ENCODE measurements around the gene CARS1. TPM values are rescaled to one million over a fixed set of nuclear protein-coding genes. Genes with fewer than 3 reads are reported as not detected.

CARS1 gene
- total and polyA plus RNA-seq, 2 of the 8 experiments (the other 6 are each of a cell fraction or from before 2014, with no cell fraction given): 44.1 to 100 TPM

DNA sequence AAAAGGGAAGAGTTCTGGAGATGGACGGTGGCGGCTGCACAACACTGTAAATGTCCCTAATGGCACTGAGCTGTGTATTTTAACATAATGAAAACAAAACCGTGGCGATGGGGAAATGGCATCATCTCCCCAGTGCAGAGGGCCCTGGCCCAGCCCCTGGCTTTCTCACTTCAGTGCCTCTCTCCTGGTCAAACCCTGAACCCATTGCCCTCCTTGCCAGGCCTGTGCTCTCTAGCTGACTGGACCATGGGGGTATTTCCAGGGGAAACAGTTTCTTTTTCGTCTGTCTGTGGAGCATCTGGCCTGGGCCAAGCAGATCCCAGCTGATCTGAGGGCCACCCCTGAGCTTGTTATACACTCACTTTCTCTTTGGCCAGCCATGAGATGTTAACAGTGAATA lies 47.7 kb downstream of the CARS1 start:
- Histone ChIP-seq H3K36me3 (ENCODE audit: control insufficient read depth in 2 of 4, insufficient read depth in 4 of 4, low read length in 3 of 4) (peaks cover 13 to 64% (median 41%) of the 10 kb centered on the region in 4 experiments), H4K5ac (ENCODE audit: insufficient read length, low read depth, low read length) (no peak overlapping the region), H3K9ac (replicated peaks in 1 of 4; ENCODE audit: extremely low read depth in 1 of 4, low read depth in 3 of 4, low read length in 3 of 4) (no peak overlapping the region), H2BK15ac (ENCODE audit: low read length) (no peak overlapping the region), H3K4me1 (replicated peaks in 1 of 4; ENCODE audit: control insufficient read depth in 3 of 4, insufficient read depth in 4 of 4, low read length in 3 of 4) (no peaks in the 10 kb centered on the region), H2BK5ac (ENCODE audit: low read depth, low read length) (no peak overlapping the region), H3K79me1 (ENCODE audit: low read depth, low read length) (no peaks in the 10 kb centered on the region), H3K4ac (replicated peaks; ENCODE audit: insufficient read length, low read depth, low read length) (no peak overlapping the region), H3K23ac (ENCODE audit: insufficient read length) (no peak overlapping the region), H3K4me2 (ENCODE audit: insufficient read depth in 1 of 2, low read depth in 2 of 2, low read length in 2 of 2) (no peak overlapping the region), H4K91ac (replicated peaks; ENCODE audit: insufficient read length, low read length) (no peak overlapping the region), H3K56ac (replicated peaks; ENCODE audit: insufficient read length, low read depth, low read length) (no peak overlapping the region), H2BK12ac (ENCODE audit: low read depth, low read length) (no peak overlapping the region), H4K8ac (ENCODE audit: extremely low read depth, insufficient read depth, low read length) (no peak overlapping the region), H3K4me3 (ENCODE audit: extremely low read depth in 1 of 4, insufficient read depth in 2 of 4, low read depth in 3 of 4, low read length in 4 of 4) (no peak overlapping the region), H3K79me2 (ENCODE audit: control insufficient read depth in 1 of 2, insufficient read depth in 2 of 2, low read length in 2 of 2) (no peaks in the 10 kb centered on the region), H2BK120ac (replicated peaks; ENCODE audit: low read depth, low read length) (no peak overlapping the region), H2BK20ac (ENCODE audit: low read length) (no peak overlapping the region), H3K27ac (ENCODE audit: low read depth, low read length) (no peak overlapping the region), H3K14ac (ENCODE audit: insufficient read length) (no peak overlapping the region), H3K18ac (ENCODE audit: extremely low read depth, low read length) (no peak overlapping the region), H3K27me3 (replicated peaks in 1 of 4; ENCODE audit: control insufficient read depth in 3 of 4, extremely low read depth in 1 of 4, insufficient read depth in 3 of 4, low read length in 3 of 4) (no peaks in the 10 kb centered on the region), H3K9me3 (ENCODE audit: insufficient read depth in 2 of 2, low read depth in 1 of 2, low read length in 1 of 2) (no peaks in the 10 kb centered on the region), H4K20me1 (replicated peaks in 1 of 2; ENCODE audit: control insufficient read depth in 1 of 2, insufficient read depth in 2 of 2, low read length in 2 of 2) (peaks cover 2 to 6% of the 10 kb centered on the region in 2 experiments), H2AK5ac (ENCODE audit: low read depth, low read length) (no peak overlapping the region), H3K23me2 (ENCODE audit: low read depth, low read length) (no peaks in the 10 kb centered on the region), H2AFZ (ENCODE audit: low read length) (no peak overlapping the region)
- ChIA-PET POLR2A (ENCODE audit: partially characterized antibody) (interaction anchor here (1.5 to 1.9 kb wide), 5 partner anchors 10 to 17 kb away, joined by 3 to 7 read pairs (median 4); no protein-coding TSS in a partner anchor), CTCF (ENCODE audit: partially characterized antibody) (interaction anchor here (0.6 to 4.4 kb wide), 6 partner anchors 11 to 82 kb away, joined by 4 to 14 read pairs (median 5); no protein-coding TSS in a partner anchor)
- FAIRE-seq (no peak), DNase-seq (ENCODE audit: low read depth in 1 of 2, low spot score in 2 of 2) (no peak)
- WGBS, 2 experiments (ENCODE audit: extremely low coverage in 1 of 2, insufficient coverage in 1 of 2, insufficient read length in 1 of 2, insufficient replicate concordance in 2 of 2, low coverage in 1 of 2, low lambda C conversion rate in 2 of 2, missing lambda C conversion rate in 1 of 2): 93% methylated on average over 5 of the region's 5 CpGs; no CpG with 5 or more reads in 1 of the 2 experiments
- TF ChIP-seq ZNF274 (IDR thresholded peaks at IDR 0.05; ENCODE audit: borderline replicate concordance, extremely low read depth, low read length) (no peak), CHD1 (IDR thresholded peaks at IDR 0.05; ENCODE audit: low read depth, low read length) (no peak)
